ENCODE results near the gene INPP5A.
"Not testable (repeated sequence)": the region's sequence is repeated elsewhere in the genome, so short reads cannot be mapped to it uniquely, and the experiment has no call there.

The INPP5A gene

DNA sequence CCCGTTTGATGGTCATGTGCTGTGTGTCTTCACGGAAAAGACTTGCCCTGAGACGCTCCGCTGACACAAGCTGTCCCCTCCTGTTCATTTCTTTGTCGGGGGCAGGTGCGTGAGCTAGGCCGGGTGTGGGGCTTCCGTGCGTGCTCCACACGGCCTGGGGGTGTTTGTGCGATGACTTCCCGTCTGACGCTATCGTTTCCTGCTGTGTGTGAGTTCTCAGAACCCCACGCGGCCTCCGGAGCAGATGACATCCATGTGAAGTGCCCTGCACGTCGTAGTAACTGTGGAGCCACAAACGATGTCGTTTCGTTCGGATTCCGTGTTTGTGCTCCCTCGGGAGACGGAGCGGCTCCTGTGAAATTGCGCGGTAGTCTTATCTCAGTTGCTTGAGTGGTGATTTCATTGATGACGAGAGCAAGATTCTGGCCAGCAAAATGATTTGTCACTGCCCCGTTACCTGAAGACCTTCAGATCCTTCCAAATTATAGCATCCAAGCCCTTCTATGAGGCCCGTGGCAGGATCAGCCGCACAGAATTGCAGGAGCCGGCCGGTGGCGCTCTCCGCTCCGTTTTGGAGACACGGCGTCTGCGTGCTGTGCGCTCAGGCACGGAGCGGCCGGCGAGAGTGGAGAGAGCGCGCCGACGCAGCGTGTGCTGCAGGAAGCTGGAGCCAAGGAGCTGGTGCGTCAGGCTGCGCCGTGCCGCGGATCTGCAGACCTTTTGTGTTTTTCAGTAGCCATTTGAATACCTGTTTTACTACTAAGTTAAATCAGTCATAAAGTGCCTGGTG lies 153.4 kb downstream of the INPP5A start:
- no peak for DNase-seq (ENCODE audit: low read depth in 2 of 2)

DNA sequence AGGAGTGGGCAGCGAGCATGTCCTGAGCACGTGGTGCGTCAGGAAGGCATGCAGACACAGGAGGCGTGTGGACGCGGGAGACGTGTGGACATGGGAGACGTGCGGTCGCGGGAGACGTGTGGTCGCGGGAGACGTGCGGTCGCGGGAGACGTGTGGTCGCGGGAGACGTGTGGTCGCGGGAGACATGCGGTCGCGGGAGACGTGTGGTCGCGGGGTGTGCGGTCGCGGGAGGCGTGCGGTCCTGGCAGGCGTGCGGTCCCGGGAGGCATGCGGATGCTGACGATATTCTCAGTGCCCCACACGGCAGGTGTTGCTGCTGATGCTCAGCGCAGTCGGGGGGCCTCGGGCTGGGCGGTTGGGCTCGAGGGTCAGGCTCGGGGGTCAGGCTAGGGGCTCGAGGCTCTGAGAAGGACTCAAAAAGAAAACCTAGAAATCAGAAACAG lies 154.1 kb downstream of the INPP5A start:
- DNase-seq (ENCODE audit: low read depth in 2 of 2) = no peak

DNA sequence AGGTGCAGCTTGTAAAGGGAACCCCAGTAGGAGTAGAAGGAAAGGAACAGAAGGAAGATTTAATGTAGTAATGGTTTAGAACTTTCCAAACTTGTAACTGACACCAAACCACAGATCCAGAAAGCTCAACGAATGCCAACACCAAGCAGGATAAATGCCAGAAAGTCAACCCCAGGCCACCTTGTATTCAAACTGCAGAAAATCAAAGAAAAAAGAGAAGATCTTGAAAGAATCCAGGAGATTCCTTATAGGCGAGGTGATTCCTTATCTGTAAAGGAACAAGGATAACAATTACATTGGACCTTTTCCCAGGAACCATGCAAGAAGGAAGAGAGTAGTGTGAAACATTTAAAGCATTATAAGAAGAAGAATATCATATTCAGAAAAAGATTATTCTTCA lies 154.7 kb downstream of the INPP5A start:
- DNase-seq (ENCODE audit: low read depth in 2 of 2) = no peak

DNA sequence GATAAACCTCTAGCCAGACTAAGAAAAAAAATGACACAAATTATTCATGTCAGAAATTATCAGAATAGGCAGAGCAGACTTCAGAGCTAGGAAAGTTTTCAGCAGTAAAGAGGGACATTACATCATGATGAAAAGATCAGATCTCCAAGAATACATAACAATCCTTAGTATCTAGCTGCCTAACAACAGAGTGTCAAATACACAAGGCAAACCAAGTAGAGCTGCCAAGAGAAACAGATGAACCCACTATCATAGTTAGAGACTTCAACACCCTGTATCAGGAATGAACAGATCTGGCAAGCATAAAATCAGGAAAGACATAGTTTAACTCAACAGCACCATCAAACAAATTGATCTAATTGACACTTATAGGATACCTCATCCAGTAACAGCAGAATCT lies 156.1 kb downstream of the INPP5A start:
- no peak for DNase-seq (ENCODE audit: low read depth in 2 of 2)

DNA sequence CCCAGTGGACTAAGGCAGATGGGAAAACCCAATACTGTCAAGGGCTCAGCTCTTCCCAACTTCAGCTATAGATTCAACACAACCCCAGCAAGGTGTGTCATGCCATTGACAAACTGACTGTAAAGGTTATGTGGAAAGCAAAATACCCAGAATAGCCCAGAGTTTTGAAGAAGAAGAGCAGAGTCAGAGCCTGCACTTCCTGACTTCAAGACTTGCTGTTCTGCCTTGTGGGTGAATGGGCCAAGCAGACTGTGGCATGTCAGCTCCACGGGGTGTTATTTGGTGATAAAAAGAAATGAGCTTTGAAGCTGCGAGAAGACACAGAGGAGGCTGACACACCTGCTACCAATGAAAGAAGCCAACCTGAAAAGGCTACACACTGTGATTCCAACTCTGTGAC lies 158.6 kb downstream of the INPP5A start:
- DNase-seq (ENCODE audit: low read depth in 2 of 2) = no peak

DNA sequence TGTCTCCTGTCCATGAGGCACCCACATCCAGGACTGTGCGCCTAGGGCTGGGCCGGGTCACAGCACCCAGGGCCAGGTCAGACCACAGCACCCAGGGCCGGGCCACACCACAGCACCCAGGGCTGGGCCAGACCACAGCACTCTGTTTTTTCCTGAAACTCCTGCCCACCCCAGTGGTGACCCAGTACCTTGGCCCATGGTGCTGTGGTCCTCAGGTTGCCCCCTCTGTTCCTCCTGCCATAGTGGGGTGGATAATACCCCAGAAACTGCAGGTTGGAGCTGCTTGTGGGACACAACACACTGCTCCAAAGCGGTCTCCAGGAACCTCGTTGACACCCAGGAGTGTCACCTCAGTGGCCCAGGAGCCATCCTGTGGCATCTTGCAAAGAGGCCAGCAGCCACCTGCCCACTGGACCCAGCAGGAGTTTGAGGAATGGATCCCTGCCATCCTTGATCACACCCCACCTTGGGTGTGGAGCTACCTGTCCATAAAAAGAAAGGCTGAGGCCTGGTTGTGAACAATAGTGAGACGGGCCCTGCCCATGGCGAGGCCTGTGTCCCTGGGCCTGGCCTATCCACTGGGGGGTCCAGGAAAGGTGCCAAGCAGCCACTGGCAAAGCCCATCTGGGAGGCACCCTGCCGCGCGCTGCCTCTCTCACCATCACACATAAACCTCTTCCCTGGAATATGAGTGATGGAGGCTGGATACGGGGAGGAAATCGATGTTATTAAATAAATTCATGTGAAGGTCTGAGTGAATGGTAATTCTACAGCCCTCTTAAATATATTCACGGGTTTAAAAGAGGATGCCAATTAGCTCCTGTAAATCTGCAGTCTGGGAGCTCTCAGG lies 159.4 kb downstream of the INPP5A start:
- no peak for DNase-seq (ENCODE audit: low read depth in 2 of 2)

DNA sequence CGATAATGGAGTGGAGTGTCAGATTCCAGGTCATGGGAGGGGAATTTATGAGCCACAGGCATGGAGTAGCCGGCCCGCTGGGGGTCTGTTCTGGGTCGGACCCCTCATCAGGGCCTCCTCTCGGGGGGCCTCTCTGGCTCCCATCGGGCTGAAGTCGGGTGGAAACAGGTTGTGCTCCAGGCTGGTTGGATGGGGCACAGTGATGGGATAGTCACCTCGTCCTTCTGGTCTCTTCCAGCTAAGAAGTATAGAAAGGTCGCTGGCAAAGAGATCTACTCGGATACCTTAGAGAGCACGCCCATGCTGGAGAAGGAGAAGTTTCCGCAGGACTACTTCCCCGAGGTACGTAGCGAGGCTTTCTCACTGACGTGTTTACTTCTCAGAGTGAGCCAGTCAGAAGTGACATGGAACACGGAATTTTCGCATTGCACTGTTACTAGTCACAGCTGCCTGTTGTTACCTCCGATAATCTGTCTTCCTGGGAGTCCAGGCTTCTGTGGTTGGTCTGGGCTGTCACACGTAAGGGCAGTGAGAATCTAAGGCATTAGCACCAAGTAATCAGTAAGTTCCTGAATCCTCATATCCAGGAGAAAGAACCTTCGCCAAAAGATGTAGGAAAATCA lies 160.1 kb downstream of the INPP5A start:
- DNase-seq (ENCODE audit: low read depth in 2 of 2) = no peak

DNA sequence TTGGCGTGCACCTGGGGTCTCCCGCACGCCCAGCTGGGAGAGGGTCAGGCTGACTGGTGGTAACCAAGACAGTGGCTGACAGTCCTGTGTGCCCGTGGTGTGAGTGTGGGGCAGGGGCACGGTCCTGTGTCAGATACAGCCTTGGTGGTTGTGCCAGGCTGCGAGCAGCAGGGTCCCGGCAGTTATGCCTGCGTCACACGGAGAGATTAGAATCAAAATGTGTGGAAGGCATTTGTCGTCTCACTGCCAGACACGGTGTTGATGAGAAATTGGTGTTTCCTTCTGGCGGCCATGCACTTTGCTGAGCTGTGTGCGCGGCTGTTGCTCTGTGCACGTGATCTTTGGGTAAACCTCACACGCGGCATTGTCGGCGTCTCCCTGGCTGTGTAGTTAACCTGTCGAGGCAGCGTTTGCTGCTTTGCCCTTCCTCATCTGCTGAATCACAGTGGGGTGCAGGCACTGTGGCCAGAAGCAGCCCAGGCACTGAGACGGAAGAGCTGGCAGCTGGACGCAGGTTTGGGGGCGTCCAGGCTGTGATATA lies 160.7 kb downstream of the INPP5A start:
- no peak for DNase-seq (ENCODE audit: low read depth in 2 of 2)

DNA sequence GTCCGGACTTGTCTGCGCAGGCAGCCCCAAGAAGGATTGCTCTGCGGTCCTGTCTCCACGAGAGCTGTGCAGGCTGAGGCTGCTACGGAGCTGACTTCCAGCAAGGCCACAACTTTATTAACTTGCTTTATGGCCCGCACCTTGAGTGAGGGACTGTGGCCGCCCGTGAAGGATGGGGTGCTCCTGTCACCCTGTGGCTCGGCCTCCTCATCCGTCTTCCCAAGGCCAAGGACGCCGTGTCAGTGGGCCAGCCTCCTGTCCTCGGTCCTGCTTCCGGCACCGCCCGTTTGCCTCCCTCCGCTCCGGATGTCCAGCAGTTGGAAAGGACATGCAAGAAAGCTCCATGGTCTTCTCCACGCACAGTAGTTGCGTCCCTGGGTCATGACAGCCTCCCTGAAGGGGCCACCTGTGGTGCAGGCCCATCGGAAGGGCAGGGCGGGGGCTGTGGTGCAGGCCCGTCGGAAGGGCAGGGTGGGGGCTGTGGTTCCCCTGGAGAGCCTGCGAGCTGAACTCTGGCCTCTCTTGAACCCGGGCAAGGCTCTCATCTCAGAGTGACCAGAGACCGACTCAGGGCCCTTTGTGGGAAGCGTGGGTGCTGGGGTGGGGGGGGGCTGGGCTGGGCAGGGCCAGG lies 161.3 kb downstream of the INPP5A start:
- no peak for DNase-seq (ENCODE audit: low read depth in 2 of 2)

DNA sequence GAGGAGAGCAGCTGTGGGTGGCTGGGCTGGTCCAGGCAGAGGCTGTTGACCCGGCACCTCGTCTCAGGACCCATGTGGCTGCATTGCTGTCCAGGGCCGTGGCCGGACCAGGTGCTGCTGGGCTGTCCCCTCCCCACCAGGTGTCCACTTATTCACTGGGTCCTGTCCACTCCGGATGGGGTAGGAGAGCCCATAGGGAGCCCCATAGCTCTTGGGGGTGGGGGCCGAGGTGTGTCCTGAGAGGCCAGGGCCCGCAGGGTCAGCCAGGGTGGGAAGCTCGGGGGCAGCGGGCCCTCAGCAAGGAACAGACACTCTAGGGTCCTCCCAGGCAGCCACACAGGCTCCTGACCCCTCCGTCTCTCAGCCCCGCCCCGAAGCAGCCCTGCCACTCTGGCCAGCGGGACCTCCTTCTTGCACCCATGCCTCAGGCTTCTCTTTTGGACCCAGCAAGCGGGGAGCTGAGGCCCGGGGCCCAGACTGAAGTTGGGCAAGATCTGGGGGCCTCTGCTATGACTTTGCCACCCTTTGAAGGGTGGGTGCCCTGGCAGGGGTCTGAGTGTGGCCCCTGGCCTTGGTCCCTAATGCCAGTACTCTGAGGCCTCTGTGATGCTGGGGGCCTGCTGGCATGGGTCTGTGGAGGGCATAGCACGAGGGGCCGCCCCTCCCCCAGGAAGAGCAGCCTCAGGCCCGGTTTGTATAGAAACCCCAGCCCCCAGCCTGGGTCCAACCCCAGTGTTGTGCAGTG lies 162.0 kb downstream of the INPP5A start:
- DNase-seq (ENCODE audit: low read depth in 2 of 2) = no peak

DNA sequence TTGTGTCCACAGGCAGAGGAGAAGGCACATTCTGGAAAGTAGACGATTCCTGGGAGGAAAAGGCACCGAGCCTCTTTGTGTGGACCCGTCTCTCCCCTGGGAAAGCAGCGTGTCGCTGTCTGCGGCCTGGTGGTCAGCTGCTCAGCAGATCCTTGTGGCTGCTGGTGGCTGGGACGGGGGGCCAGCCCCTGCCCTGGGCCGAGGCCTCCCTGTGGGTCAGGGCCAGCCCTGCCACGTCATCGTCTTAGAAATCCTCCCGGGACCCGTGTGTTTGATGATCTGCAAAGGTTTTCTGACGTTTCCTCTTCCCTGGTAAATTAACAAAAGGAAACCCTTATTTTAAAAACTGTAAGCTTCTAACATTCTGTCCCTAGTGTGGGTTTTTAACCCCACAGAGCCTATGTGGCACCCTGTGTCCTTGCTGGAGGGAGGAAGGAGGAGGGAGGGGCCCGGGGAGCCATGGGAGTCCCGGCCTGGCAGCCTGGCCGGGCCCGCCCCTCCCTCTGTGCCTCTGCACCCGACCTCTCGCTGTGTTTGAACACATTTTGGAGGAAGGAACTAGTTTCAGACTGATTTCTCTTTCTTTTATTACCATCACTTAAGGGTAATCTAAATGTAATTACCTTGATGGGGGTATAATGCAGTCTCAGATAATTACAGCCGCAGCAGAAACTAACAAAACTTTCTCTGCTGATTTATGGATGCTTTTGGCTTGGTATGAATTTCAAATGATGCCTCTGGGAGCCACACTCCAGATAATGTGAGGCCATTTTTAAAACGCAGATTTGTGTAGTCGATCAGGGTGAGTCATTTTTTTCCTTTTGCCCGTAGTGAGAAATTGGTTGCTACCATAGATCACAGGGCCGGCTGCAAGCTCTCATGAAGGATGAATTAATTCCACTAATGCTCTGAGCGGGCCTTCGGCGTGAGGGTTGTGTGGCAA lies 162.8 kb downstream of the INPP5A start:
- no peak for DNase-seq (ENCODE audit: low read depth in 2 of 2)

DNA sequence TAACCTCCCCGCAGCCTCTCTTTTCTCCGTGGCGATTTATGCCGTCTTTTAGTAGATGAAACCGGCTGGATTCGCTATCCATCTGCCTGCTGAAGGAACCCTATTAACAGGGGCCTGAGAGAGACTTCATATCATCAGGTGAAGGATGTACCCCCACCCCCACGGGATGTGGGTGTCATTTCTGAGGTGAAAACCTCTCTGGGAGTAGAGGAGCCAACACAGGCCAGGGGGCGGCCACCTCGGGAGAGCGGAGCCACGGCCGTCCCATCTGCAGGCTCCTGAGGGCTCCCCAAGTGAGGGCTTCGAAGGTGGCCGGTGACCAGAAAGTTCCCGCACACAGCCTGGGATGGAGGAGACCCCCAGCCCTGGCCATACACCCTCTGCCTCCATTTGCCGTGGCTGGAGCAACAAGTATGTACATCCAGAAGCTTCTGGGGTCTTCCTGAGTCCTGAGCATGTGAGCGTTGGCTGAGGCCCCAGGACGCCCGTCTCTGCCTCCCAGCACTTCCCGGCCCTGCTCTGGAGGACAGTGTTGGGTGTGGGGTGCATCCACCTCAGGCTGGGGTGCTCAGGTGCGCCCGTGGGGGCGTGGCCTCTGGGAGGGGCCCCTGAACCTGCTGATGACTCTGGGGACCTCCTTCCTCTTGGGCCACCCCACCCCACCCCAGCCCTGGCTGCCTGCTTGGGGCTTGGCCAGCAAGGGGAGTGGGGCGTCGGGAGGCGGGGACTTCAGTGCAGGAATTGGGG lies 163.7 kb downstream of the INPP5A start:
- no peak for DNase-seq (ENCODE audit: low read depth in 2 of 2)

DNA sequence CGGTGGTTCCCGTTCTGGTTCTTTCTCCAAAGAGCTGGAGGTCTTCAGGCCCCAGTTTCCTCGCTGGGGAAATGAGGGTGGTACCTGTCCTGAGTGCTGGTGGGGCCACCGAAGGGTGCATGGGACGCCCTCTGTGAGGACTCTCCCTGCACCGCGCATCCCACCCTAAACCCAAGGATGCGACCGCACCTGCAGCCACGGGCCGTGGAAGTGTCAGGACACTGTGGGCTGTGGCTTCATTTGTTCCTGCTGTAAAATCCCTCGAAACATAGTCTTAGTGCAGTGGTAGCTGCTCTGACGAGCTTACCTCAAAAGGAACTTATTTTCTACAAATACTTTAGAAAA lies 164.2 kb downstream of the INPP5A start:
- DNase-seq (ENCODE audit: low read depth in 2 of 2) = no peak

DNA sequence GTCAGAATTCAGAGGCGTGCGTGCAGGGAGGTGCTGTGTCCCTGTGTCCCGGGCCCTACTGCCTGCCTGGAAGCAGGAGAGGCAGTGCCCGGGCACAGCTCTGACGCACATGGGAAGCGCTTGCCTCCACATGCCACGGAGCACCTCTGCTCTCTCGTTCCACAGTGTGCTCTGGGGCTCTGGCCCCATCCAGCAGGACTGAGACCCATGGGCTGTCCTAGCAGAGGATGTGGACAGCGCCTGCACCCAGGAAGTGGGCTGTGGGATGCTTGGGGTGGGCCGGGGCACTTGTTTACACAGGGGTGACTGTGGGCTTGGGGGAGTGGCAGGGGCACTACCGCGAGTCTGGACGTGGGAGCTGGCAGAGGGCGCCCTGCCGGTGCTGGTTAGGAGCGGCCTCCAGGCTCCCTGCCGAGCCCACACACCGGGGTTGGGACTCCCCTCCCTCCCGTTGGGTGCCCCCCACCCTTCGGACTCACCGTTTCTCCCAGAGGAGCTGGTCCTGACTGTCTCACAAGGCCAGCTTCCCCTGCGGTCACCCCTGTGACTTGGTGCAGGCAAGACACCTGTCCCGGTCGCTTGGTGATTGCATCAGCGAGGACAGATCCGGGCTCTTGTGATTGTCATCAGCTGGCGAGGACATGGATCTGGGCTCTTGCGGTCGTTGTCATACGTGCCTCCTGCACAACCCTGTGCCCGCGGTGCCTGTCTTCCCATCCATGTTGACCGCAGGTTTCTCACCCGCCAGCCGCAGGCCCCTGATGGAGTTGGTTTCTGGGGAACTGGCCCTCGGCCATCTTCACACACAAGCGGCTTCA lies 165.2 kb downstream of the INPP5A start:
- no peak for DNase-seq (ENCODE audit: low read depth in 2 of 2)

DNA sequence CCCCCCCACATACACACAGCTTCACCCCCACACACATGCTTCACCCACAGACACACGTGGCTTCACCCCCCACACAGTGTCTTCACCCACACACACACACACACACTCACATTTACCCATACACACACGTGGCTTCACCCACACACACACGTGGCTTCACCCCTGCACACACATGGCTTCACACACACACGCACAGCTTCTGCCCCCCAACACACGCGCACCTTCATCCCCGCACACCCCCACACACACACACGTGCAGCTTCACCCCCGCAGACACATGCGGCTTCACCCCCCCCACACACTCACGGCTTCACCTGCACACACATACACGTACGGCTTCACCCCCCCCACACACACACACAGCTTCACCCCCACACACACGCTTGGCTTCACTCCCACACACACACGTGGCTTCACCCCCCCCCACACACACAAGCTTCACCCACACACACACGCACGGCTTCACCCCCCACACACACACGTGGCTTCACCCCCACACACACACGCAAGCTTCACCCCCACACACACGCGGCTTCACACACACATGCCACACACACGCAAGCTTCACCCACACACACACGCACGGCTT lies 165.9 kb downstream of the INPP5A start:
- no peak for DNase-seq (ENCODE audit: low read depth in 2 of 2)

DNA sequence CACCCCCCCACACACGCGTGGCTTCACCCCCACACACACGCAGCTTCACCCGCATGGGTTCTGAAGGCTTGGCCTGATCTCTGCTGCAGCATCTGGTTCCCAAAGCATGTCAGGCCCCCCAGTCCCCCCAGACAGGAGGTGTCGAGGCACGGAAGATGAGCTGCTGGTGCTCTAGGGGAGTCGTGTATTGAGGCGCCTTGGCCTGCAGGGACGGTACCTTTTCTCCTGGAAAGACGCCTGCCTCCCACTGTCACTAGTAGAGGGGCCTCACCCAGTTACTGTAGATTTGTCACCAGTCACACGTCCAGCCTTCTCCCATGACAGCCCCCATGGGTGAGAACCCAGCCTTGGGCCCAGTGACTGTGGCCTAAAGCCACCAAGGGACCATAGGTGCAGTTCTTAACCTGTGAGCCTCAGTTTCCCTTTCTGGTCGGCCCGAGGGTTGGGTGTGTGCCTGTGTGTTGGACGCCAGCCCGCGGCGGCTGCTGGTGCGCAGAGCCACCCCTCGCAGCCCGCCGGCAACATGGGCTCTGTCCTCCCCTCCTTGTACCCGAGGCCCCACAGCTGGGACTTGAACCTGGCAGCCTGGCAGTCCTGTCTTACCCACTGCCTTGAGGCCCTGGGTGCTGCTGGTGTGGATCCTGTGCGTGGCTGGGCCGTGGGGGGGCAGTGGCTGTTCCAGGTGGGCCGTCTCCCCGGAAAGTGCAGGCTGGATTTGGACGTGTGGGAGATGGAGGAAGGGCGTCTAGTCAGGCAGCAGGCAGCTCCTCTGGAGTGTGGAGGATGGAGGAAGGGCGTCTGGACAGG lies 166.6 kb downstream of the INPP5A start:
- DNase-seq (ENCODE audit: low read depth in 2 of 2) = no peak

DNA sequence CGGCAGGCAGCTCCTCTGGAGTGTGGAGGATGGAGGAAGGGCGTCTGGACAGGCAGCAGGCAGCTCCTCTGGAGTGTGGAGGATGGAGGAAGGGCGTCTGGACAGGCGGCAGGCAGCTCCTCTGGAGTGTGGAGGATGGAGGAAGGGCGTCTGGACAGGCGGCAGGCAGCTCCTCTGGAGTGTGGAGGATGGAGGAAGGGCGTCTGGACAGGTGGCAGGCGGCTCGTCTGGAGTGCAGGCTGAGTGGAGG lies 167.2 kb downstream of the INPP5A start:
- DNase-seq (ENCODE audit: low read depth in 2 of 2) = not testable (repeated sequence)

DNA sequence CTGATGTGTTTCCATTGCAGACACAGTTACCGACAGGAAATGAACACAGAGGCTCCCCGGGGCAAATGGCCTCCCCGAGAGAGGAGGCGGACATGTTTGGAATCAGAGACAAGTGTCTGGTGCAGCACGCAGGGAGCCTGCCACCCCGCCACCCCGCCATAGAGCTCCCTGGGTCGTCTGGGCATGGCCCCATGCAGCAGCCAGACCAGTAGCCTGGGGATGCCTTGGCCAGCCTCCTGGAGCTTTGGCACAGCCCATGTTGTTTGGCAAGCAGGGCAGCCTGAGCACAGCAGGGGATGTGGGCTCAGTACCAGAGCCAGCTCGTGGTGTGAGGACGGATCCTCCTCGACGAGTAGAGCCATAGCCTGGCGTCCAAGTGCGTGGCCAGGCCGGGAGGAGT lies 167.6 kb downstream of the INPP5A start:
- no peak for DNase-seq (ENCODE audit: low read depth in 2 of 2)
